ENCODE results near the gene HID1. TPM values are rescaled to one million over a fixed set of nuclear protein-coding genes. Genes with fewer than 3 reads are reported as not detected.

Gene HID1
- total and polyA plus RNA-seq, 2 experiments from 2014 or later, result 8.7 to 10.9 TPM

- peak overlapping the region; percentile 90 for H3K4me2 ChIP-seq
- no peaks in the 10 kb centered on the region for H4K20me1 ChIP-seq (replicated peaks; ENCODE audit: insufficient read depth)
- H2AFZ ChIP-seq, result 0 out of 2 replicates have a peak overlapping the region, but pooled peaks have one; percentile 66
- peaks cover 53% of the 10 kb centered on the region for H3K27me3 ChIP-seq (ENCODE audit: insufficient read depth)
- H3K4me3 ChIP-seq, result peak overlapping the region; percentile 75
- peaks cover 8% of the 10 kb centered on the region; the same call in 1 of the 2 replicates for H3K4me1 ChIP-seq (ENCODE audit: insufficient read depth)
- no peaks in the 10 kb centered on the region for H3F3A ChIP-seq (replicated peaks; ENCODE audit: low read depth)
- H3K36me3 ChIP-seq (ENCODE audit: insufficient read depth), result no peaks in the 10 kb centered on the region
- DNase-seq (ENCODE audit: low spot score) (no peak), ATAC-seq (no peak)
- Mint-ChIP-seq H3K4me1 (peaks cover 11% of the 10 kb centered on the region), H3K27me3 (ENCODE audit: insufficient read depth, low read depth, poor library complexity) (peaks cover 53% of the 10 kb centered on the region), H3K4me3 (peak overlapping the region; percentile 73), H3K36me3 (ENCODE audit: low read depth) (no peaks in the 10 kb centered on the region; the same call in 2 of the 3 replicates), H3K27ac (no peak overlapping the region), H3K9me3 (no peaks in the 10 kb centered on the region)
- H3K27ac ChIP-seq (ENCODE audit: low read depth), result no peak overlapping the region
- H3K9me2 ChIP-seq (ENCODE audit: insufficient read depth), result no peaks in the 10 kb centered on the region
- no peaks in the 10 kb centered on the region for H3K79me2 ChIP-seq (replicated peaks; ENCODE audit: insufficient read depth)
- TF ChIP-seq STAT1 (IDR thresholded peaks at IDR 0.05; ENCODE audit: unreplicated experiment) (no peak), EZH2phosphoT487 (IDR thresholded peaks at IDR 0.05; ENCODE audit: unreplicated experiment) (no peak), JUNB (IDR thresholded peaks at IDR 0.05; ENCODE audit: unreplicated experiment) (no peak), CREB1 (CRISPR knock-in tag; IDR thresholded peaks at IDR 0.05; ENCODE audit: low read depth) (no peak)
Measured at GRCh38 chr17:74971069-74971841, 1.3 kb downstream of the HID1 start.

- Histone ChIP-seq H3K9me2 (ENCODE audit: insufficient read depth) (no peaks in the 10 kb centered on the region), H3K4me1 (ENCODE audit: insufficient read depth) (peaks cover 8% of the 10 kb centered on the region; the same call in 1 of the 2 replicates), H3K4me3 (no peak overlapping the region), H3K79me2 (replicated peaks; ENCODE audit: insufficient read depth) (no peaks in the 10 kb centered on the region), H3K4me2 (no peak overlapping the region), H3K27ac (ENCODE audit: low read depth) (no peak overlapping the region), H3K36me3 (ENCODE audit: insufficient read depth) (no peaks in the 10 kb centered on the region), H2AFZ (no peak overlapping the region), H3K27me3 (ENCODE audit: insufficient read depth) (peaks cover 45% of the 10 kb centered on the region), H4K20me1 (replicated peaks; ENCODE audit: insufficient read depth) (no peaks in the 10 kb centered on the region), H3F3A (replicated peaks; ENCODE audit: low read depth) (no peaks in the 10 kb centered on the region)
- Mint-ChIP-seq H3K4me1 (peaks cover 11% of the 10 kb centered on the region), H3K36me3 (ENCODE audit: low read depth) (no peaks in the 10 kb centered on the region; the same call in 2 of the 3 replicates), H3K4me3 (no peak overlapping the region), H3K27me3 (ENCODE audit: insufficient read depth, low read depth, poor library complexity) (peaks cover 52% of the 10 kb centered on the region), H3K9me3 (no peaks in the 10 kb centered on the region; the same call in 2 of the 3 replicates), H3K27ac (no peak overlapping the region)
- no peak for DNase-seq (ENCODE audit: low spot score)
- no peak for ATAC-seq
- TF ChIP-seq ZNF114 (CRISPR knock-in tag; IDR thresholded peaks at IDR 0.05), result no peak
- TF ChIP-seq CREB1 (CRISPR knock-in tag; IDR thresholded peaks at IDR 0.05; ENCODE audit: low read depth), result no peak
- TF ChIP-seq ETS1 (IDR thresholded peaks at IDR 0.05), result no peak
- TF ChIP-seq EZH2 (IDR thresholded peaks at IDR 0.05; ENCODE audit: low read depth, unreplicated experiment), result no peak
- TF ChIP-seq ZNF462 (CRISPR knock-in tag; IDR thresholded peaks at IDR 0.05), result no peak
- TF ChIP-seq CTCF (conservative IDR thresholded peaks at IDR 0.05; ENCODE audit: low read depth in 2 of 2), result no peak
- no peak for TF ChIP-seq POLR2AphosphoS5 (IDR thresholded peaks at IDR 0.05; ENCODE audit: low read depth)
- no peak for TF ChIP-seq NANOG (IDR thresholded peaks at IDR 0.05; ENCODE audit: borderline replicate concordance)
Measured at GRCh38 chr17:74970395-74970794, 2.2 kb downstream of the HID1 start.

All from GM23338 (cell line).